GM06990 (cell line): ENCODE measurements around the gene ADCY5.

Source experiments
- DNase-seq: peaks from one replicate; pipeline ENCODE4 v3.0.0-alpha.2; 2011; ENCODE audit not compliant: insufficient read length; ENCODE audit errors: extremely low read depth
- H3K27me3 ChIP-seq: replicated peaks from 2 replicates; pipeline ENCODE4 v1.6.0; 2011; ENCODE audit warnings: low read length; ENCODE audit not compliant: control insufficient read depth, insufficient read depth
- H3K36me3 ChIP-seq: 2 replicates; pipeline ENCODE4 v1.5.1; 2011; ENCODE audit warnings: low read length; ENCODE audit not compliant: control insufficient read depth, insufficient read depth
- H3K4me3 ChIP-seq: replicated peaks from 2 replicates; pipeline ENCODE4 v1.5.1; 2011; ENCODE audit warnings: low read depth, mild to moderate bottlenecking, control low read depth, low read length
- CTCF ChIP-seq: IDR thresholded peaks from 2 replicates; pipeline ENCODE4 v1.5.1; 2011; ENCODE audit warnings: low read length, control low read depth, mild to moderate bottlenecking, inconsistent platforms; ENCODE audit not compliant: insufficient read depth, poor library complexity, severe bottlenecking

Gene ADCY5

DNA sequence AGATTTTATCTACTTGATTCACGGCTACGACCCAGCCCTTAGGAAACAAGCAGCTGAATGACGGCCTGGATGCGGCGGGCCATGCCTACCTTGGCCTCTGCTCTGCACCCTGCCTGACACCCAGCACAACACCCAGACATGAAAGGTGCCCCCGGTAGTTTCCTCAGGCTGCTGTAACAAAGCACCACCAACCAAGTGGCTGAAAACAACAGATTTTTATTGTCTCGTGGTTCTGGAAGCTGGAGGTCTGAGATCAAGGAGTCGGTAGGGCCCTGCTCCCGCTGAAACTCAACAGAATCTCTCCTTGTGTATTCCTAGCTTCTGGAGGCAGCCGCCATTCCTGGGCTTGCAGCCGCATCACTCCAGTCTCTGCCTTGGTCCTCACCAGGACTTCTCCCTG is 111.7 kb downstream of the ADCY5 start:
- no peak for DNase-seq
- Histone ChIP-seq H3K36me3 (no peaks in the 10 kb centered on the region), H3K4me3 (no peak overlapping the region), H3K27me3 (no peaks in the 10 kb centered on the region; the same call in 1 of the 2 replicates)
- no peak for TF ChIP-seq CTCF

DNA sequence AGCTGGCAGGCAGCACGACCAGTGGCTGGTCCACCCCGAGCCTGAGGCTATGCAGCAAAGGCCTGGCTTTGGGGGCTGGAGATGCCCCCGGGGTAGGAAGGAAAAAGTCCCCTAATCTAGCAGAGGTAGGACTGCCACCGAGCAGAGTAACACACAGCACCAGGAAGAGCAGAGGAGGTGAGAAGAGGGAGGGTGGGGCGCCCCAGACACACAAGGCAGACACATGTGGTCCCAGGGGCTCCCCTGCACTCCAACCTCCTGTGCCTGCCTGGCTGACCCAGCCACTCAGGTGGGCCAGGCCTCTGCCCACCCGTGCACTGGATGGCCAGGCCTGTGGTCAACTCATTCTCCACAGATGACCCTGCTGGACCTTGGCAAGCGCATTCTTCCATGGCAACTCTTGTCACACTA is 112.4 kb downstream of the ADCY5 start:
- H3K27me3 ChIP-seq = no peaks in the 10 kb centered on the region; the same call in 1 of the 2 replicates
- no peak overlapping the region for H3K4me3 ChIP-seq
- TF ChIP-seq CTCF = no peak
- no peaks in the 10 kb centered on the region for H3K36me3 ChIP-seq
- DNase-seq = no peak

- H3K27me3 ChIP-seq = no peaks in the 10 kb centered on the region; the same call in 1 of the 2 replicates
- no peak for TF ChIP-seq CTCF
Observed at GRCh38 chr3:123336001-123336400, 112.9 kb downstream of the ADCY5 start.

GRCh38 chr3:123335007-123335670 is 113.8 kb downstream of the ADCY5 start:
- no peaks in the 10 kb centered on the region; the same call in 1 of the 2 replicates for H3K27me3 ChIP-seq
- DNase-seq = no peak
- no peak for TF ChIP-seq CTCF

More at GRCh38 chr3:123336001-123336400, 112.9 kb downstream of the ADCY5 start:
- DNase-seq = no peak
- no peaks in the 10 kb centered on the region for H3K36me3 ChIP-seq
- H3K4me3 ChIP-seq = no peak overlapping the region

DNA sequence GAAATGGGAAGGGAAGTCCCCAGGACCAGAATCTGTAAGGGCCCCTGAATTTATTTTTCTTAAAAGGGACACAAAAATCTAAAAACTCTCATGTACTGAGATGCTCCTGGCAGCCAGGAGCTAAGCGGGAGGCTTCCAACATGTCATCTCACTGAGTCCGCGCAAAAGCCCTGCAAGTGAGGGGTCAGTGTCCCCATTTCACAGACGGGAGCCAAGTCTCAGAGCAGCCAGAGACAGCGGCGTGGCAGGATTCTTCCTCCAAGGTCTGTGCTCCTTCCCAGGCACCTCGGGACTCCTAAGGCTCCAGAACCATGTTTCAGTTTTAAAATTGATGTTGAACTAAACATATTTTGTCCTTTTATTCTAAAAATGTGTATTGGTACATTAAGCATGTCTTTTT is 114.8 kb downstream of the ADCY5 start:
- Histone ChIP-seq H3K4me3 (no peak overlapping the region), H3K27me3 (no peaks in the 10 kb centered on the region; the same call in 1 of the 2 replicates), H3K36me3 (no peaks in the 10 kb centered on the region)
- no peak for TF ChIP-seq CTCF
- DNase-seq = no peak

More at GRCh38 chr3:123335007-123335670, 113.8 kb downstream of the ADCY5 start:
- no peaks in the 10 kb centered on the region for H3K36me3 ChIP-seq
- H3K4me3 ChIP-seq = no peak overlapping the region
